ENCODE results near the gene ADGRG3.

ADGRG3 gene

DNA sequence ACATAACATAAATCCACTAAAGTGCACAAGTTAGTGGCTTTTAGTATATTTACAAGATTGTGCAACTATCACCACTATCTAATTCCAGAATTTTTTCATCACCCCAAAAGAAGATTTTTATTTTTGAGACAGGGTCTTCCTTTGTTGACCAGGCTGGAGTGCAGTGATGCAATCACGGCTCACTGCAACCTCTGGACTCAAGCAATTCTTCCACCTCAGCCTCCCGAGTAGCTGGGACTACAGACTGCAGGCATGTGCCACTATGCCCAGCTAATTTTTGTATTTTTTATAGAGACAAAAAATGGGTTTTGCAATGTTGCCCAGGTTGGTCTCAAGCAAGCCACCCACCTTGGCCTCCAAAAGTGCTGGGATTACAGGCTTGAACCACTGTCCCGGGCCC is 41.6 kb downstream of the ADGRG3 start (continued):
- TF ChIP-seq HOXD13 (CRISPR knock-in tag; IDR thresholded peaks at IDR 0.05; ENCODE audit: borderline replicate concordance), result no peak
- TF ChIP-seq, protein P1, sequence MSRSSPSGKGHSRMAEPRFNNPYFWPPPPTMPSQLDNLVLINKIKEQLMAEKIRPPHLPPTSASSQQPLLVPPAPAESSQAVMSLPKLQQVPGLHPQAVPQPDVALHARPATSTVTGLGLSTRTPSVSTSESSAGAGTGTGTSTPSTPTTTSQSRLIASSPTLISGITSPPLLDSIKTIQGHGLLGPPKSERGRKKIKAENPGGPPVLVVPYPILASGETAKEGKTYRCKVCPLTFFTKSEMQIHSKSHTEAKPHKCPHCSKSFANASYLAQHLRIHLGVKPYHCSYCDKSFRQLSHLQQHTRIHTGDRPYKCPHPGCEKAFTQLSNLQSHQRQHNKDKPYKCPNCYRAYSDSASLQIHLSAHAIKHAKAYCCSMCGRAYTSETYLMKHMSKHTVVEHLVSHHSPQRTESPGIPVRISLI (tag by site-specific recombination; IDR thresholded peaks at IDR 0.05), result no peak
- TF ChIP-seq HOXA7 (CRISPR knock-in tag; IDR thresholded peaks at IDR 0.05; ENCODE audit: borderline replicate concordance), result no peak
- TF ChIP-seq ZNF514 (tag by site-specific recombination; IDR thresholded peaks at IDR 0.05), result no peak
- TF ChIP-seq KLF8 (tag by site-specific recombination; IDR thresholded peaks at IDR 0.05), result no peak
- TF ChIP-seq, protein P2, sequence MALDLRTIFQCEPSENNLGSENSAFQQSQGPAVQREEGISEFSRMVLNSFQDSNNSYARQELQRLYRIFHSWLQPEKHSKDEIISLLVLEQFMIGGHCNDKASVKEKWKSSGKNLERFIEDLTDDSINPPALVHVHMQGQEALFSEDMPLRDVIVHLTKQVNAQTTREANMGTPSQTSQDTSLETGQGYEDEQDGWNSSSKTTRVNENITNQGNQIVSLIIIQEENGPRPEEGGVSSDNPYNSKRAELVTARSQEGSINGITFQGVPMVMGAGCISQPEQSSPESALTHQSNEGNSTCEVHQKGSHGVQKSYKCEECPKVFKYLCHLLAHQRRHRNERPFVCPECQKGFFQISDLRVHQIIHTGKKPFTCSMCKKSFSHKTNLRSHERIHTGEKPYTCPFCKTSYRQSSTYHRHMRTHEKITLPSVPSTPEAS (tag by site-specific recombination; IDR thresholded peaks at IDR 0.05), result no peak
- no peak for TF ChIP-seq YY1 (tag by site-specific recombination; IDR thresholded peaks at IDR 0.05)

DNA sequence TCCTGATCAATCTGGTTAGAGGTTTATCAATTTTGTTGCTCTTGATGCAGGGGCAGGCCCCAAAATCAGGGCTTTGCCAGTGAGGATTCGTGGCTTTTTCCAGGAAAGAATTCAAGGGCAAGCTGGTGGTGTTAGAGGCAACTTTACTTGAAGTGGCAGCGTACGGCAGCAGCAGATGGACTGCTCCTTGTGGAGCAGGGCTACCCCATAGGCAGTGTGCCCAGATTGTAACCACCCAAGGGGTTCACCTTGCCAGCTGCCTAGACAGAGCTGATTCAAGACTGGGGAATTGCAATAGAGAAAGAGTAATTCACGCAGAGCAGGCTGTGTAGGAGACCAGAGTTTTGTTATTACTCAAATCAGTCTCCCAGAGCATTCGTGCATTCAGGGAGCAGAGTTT is 43.2 kb downstream of the ADGRG3 start:
- ChIA-PET CTCF (interaction anchor here (1.1 to 2.0 kb wide), 2 partner anchors 12 to 39 kb away, joined by 3 to 5 read pairs; no protein-coding TSS in a partner anchor), POLR2A (no interaction called here)
- Histone ChIP-seq H3K36me3 (ENCODE audit: control insufficient read depth in 2 of 2, insufficient read depth in 1 of 2, low read length in 2 of 2) (no peaks in the 10 kb centered on the region), H3K27ac (ENCODE audit: extremely low read depth, low read depth, low read length) (no peak overlapping the region), H3K4me1 (ENCODE audit: control insufficient read depth, insufficient read depth, low read length) (no peaks in the 10 kb centered on the region), H3K4me3 (ENCODE audit: low read depth, low read length) (no peak overlapping the region), H3K9me3 (ENCODE audit: control insufficient read depth, insufficient read depth, low read depth, low read length) (no peaks in the 10 kb centered on the region)
- TF ChIP-seq ZNF391 (tag by site-specific recombination; IDR thresholded peaks at IDR 0.05; ENCODE audit: borderline replicate concordance, low read depth) (no peak), ZNF521 (tag by site-specific recombination; IDR thresholded peaks at IDR 0.05) (no peak), ZNF629 (tag by site-specific recombination; IDR thresholded peaks at IDR 0.05) (no peak), ZBTB8A (tag by site-specific recombination; IDR thresholded peaks at IDR 0.05) (no peak), GLI2 (tag by site-specific recombination; IDR thresholded peaks at IDR 0.05; ENCODE audit: borderline replicate concordance, low read depth) (no peak), ZNF19 (tag by site-specific recombination; IDR thresholded peaks at IDR 0.05; ENCODE audit: low read depth) (no peak), ZNF518A (tag by site-specific recombination; conservative IDR thresholded peaks at IDR 0.05; ENCODE audit: low read depth) (no peak), KLF10 (tag by site-specific recombination; IDR thresholded peaks at IDR 0.05) (no peak), ZNF146 (tag by site-specific recombination; IDR thresholded peaks at IDR 0.05) (no peak), ZBTB7A (tag by site-specific recombination; IDR thresholded peaks at IDR 0.05; ENCODE audit: low read depth) (no peak)
- TF ChIP-seq, protein P3, sequence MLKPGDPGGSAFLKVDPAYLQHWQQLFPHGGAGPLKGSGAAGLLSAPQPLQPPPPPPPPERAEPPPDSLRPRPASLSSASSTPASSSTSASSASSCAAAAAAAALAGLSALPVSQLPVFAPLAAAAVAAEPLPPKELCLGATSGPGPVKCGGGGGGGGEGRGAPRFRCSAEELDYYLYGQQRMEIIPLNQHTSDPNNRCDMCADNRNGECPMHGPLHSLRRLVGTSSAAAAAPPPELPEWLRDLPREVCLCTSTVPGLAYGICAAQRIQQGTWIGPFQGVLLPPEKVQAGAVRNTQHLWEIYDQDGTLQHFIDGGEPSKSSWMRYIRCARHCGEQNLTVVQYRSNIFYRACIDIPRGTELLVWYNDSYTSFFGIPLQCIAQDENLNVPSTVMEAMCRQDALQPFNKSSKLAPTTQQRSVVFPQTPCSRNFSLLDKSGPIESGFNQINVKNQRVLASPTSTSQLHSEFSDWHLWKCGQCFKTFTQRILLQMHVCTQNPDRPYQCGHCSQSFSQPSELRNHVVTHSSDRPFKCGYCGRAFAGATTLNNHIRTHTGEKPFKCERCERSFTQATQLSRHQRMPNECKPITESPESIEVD (tag by site-specific recombination; IDR thresholded peaks at IDR 0.05), result no peak
- TF ChIP-seq, protein P4, sequence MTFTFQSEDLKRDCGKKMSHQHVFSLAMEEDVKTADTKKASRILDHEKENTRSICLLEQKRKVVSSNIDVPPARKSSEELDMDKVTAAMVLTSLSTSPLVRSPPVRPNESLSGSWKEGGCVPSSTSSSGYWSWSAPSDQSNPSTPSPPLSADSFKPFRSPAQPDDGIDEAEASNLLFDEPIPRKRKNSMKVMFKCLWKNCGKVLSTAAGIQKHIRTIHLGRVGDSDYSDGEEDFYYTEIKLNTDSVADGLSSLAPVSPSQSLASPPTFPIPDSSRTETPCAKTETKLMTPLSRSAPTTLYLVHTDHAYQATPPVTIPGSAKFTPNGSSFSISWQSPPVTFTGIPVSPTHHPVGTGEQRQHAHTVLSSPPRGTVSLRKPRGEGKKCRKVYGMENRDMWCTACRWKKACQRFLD (tag by site-specific recombination; IDR thresholded peaks at IDR 0.05), result no peak
- TF ChIP-seq, protein P5, sequence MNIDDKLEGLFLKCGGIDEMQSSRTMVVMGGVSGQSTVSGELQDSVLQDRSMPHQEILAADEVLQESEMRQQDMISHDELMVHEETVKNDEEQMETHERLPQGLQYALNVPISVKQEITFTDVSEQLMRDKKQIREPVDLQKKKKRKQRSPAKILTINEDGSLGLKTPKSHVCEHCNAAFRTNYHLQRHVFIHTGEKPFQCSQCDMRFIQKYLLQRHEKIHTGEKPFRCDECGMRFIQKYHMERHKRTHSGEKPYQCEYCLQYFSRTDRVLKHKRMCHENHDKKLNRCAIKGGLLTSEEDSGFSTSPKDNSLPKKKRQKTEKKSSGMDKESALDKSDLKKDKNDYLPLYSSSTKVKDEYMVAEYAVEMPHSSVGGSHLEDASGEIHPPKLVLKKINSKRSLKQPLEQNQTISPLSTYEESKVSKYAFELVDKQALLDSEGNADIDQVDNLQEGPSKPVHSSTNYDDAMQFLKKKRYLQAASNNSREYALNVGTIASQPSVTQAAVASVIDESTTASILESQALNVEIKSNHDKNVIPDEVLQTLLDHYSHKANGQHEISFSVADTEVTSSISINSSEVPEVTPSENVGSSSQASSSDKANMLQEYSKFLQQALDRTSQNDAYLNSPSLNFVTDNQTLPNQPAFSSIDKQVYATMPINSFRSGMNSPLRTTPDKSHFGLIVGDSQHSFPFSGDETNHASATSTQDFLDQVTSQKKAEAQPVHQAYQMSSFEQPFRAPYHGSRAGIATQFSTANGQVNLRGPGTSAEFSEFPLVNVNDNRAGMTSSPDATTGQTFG (tag by site-specific recombination; IDR thresholded peaks at IDR 0.05; ENCODE audit: borderline replicate concordance), result no peak
